Astrocyte of the cerebellum (primary cell): ENCODE data around the gene SLC11A1.

Experiments
- DNase-seq: peaks from one replicate; pipeline ENCODE4 v3.0.0-alpha.2; 2011; ENCODE audit warnings: low read depth
- H3K4me3 ChIP-seq: 2 replicates; pipeline ENCODE4 v1.5.1; 2011; ENCODE audit warnings: mild to moderate bottlenecking, low read depth, low read length, moderate library complexity
- CTCF ChIP-seq: IDR thresholded peaks from 2 replicates; pipeline ENCODE4 v1.5.1; 2012; ENCODE audit warnings: low read length, low read depth, moderate library complexity, mild to moderate bottlenecking; ENCODE audit errors: missing control alignments
- in situ Hi-C: cut with HindIII; loops from 2 replicates; pipeline ENCODE4 v1.10.0; 2017; ENCODE audit warnings: low sequenced_read_pairs

SLC11A1 gene

GRCh38 chr2:218402491-218402901 lies 20.4 kb downstream of the SLC11A1 start:
- TF ChIP-seq CTCF, result no peak
- H3K4me3 ChIP-seq, result no peak overlapping the region
- no peak for DNase-seq
- in situ Hi-C loops, result no loop called here

DNA sequence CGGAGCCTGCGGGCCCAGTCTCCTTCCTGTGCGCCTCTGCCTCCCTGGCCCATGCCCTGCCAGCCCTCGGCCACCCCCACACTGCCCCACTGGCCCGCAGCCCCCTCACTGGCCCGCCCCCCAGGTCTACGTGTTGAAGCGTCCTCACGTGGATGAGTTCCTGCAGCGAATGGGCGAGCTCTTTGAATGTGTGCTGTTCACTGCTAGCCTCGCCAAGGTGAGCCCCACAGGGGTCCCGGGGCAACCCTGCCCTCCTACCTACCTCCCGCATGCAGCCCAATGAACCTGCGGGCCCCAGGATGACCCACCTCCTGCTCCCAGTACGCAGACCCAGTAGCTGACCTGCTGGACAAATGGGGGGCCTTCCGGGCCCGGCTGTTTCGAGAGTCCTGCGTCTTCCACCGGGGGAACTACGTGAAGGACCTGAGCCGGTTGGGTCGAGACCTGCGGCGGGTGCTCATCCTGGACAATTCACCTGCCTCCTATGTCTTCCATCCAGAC lies 20.9 kb downstream of the SLC11A1 start:
- H3K4me3 ChIP-seq, result no peak overlapping the region
- DNase-seq, result no peak

DNA sequence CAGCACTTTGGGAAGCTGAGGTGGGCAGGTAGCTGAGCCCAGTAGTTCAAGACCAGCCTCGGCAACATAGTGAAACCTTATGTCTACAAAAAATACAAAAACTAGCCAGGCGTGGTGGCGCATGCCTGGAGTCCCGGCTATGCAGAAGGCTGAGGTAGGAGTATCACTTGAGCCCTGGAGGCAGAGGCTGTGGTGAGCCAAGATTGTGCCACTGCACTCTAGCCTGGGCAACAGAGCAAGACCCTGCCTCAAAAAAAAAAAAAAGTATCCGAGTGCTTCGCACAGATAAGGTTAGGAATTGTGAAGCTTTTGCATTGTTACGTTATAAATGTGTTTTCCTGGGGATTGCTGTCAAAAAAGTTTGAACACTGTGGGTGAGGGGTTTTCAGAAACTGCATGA lies 21.7 kb downstream of the SLC11A1 start:
- H3K4me3 ChIP-seq, result no peak overlapping the region
- no peak for DNase-seq
- TF ChIP-seq CTCF, result no peak
- in situ Hi-C loops, result no loop called here

More for the DNA sequence above, 20.9 kb downstream of the SLC11A1 start:
- in situ Hi-C loops, result no loop called here
- no peak for TF ChIP-seq CTCF

- no peak for TF ChIP-seq CTCF
- in situ Hi-C loops, result no loop called here
- no peak for DNase-seq
- no peak overlapping the region for H3K4me3 ChIP-seq
These were observed 22.4 kb downstream of the SLC11A1 start for GRCh38 chr2:218404351-218405085.

GRCh38 chr2:218405086-218405745 lies 23.1 kb downstream of the SLC11A1 start:
- DNase-seq, result no peak
- no peak for TF ChIP-seq CTCF
- in situ Hi-C loops, result no loop called here
- no peak overlapping the region for H3K4me3 ChIP-seq

- in situ Hi-C loops, result no loop called here
- no peak for DNase-seq
- TF ChIP-seq CTCF, result no peak
- H3K4me3 ChIP-seq, result peak overlapping the region; percentile 31
These were observed 23.7 kb downstream of the SLC11A1 start for GRCh38 chr2:218405746-218406208.
